GM21825 (cell line): ENCODE measurements around the gene PLAAT5.

Source experiments
- ATAC-seq: cut with Tn5 transposase; IDR thresholded peaks from one replicate; pipeline ENCODE4 v1.9.1; 2021; ENCODE audit warnings: mild to moderate bottlenecking, moderate library complexity; ENCODE audit not compliant: unreplicated experiment

The PLAAT5 gene

GRCh38 chr11:63516109-63516508 lies 25.1 kb upstream of the PLAAT5 start:
- no peak for ATAC-seq

GRCh38 chr11:63512816-63513215 lies 21.8 kb upstream of the PLAAT5 start:
- no peak for ATAC-seq

GRCh38 chr11:63511048-63511748 lies 20.2 kb upstream of the PLAAT5 start:
- ATAC-seq, result no peak

GRCh38 chr11:63510360-63511047 lies 19.5 kb upstream of the PLAAT5 start:
- ATAC-seq, result no peak

DNA sequence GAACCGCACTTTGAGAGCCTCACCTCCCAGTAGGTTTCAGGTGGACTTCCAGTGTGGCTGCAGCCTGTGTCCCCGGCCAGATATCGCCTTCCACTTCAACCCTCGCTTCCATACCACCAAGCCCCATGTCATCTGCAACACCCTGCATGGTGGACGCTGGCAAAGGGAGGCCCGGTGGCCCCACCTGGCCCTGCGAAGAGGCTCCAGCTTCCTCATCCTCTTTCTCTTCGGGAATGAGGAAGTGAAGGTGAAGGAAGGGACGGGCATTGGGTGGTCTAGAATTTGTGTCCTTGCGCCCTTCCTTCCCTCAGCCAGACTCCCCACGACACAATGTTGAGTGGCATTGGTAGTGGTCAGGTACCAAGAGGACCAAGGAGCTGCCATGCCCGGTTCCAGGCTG lies 17.8 kb upstream of the PLAAT5 start:
- no peak for ATAC-seq

GRCh38 chr11:63508009-63508408 lies 17.0 kb upstream of the PLAAT5 start:
- no peak for ATAC-seq

DNA sequence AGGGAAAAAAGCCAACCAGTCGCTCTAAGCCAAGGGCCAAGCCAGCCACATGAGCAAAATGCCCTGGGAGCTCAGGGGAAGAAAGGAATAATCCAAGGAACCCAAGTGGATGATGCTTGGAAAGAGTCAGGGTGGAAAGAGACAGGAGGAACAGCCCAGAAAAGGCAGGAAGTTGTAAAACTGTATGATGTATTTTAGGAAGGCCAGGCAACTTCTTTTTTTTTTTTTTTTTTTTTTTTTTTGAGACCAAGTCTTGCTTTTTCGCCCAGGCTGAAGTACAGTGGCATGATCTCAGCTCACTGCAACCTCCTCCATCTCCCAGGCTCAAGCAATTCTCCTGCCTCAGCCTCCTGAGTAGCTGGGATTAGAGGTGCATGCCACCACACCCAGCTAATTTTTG lies 16.5 kb upstream of the PLAAT5 start:
- ATAC-seq, result no peak

DNA sequence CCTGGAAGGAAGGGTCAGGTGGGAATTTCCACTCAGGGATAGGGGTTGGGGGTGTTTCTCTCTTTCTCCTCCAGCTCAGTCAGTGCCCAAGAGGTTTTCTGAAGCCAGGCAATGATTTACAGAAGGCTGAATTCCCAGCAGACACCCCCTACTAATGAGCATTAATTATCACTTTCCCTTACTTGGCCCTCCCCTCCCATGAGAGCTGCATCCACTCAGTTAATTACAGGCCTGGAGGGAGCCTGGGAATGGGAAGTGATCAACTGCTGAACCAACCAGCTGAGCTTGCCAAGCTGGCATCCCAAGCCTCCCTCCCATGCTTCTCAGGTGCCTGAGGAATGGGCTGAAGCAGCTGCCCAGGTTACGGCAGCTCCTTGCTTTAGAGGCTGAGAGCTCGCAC lies 15.9 kb upstream of the PLAAT5 start:
- ATAC-seq, result no peak

DNA sequence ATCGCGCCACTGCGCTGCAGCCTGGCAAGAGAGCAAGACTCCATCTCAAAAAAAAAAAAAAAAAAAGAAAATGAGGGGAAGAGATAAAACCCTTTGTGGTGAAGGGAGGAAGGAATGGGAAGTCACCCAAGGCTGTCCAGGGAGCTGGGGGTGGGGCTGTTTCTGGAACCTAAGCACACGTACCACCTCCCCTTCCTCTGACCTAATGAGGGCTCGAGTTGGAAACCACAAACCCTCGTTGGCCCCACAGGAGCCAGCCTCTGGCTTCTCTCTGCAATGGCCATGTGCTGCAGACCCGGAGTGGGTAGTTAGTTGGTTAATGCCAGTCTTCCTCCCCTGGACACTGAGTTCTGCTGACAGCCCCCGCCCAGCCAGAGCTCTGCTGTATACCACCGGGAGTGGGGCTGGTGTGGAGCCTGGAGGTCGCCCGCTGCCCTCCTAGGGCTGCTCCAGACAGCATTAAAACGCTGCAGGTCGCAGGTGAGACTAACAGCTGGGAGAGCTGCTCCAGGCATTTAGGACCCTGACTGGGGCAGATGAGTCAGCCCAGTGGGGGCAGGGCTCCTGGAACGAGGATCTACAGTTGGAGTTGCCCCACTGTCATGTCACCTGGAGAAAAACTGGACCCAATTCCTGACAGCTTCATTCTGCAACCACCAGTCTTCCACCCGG lies 15.0 kb upstream of the PLAAT5 start, which contains the start of gene LGALS12:
LGALS12 (plus strand) TSS at position 228 of the 672 bp plus-strand sequence; CDS start at position 603, 375 bp downstream.
- ATAC-seq, result no peak

DNA sequence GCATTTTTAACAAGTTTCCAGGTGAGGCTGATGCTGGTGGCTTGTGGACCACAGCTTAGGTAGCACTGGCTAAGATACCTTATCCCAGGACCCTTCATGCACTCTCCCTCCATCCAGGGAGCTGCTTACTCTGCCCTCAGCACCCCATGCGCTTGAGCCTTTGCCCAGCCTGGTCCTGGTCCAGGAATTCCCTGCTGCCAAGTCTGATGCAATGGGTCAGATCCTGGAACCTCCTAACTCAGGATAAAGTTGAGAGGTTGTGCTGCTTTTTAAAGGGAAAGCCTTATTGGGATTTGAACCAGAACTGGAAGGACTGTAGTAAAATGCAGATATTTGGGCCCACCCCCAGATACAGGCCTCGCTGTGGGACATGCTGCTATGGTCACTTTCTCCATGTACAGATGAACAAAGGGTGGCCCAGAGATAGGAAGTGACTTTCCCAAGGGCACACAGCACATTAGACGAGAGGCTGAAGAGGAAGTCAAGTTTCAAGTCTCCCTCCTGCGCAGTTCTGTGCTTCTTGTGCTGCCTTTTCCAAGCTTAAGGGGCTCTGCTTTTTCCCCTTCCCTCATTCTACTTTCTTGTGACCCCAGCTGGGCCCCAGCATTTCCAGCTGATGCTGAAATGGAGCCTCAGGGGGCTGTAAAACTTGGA lies 14.1 kb upstream of the PLAAT5 start:
- ATAC-seq, result no peak

DNA sequence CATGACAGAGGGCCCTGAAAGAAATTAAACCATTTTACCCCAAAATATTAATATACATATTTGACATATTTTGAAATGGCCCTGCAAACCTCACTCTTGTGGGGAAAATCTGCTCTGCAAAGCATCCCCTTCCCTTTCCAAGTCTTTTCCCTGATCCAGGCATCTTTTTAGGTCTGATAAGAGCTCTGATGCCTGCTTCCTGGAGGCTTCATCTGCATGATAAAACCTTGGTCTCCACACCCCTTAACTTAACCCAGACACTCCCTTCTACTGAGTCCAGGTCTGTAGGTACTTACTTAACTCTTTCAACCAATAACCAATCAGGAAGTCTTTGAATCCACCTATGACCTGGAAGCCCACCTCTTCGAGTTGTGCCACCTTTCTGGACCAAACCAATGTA lies 13.1 kb upstream of the PLAAT5 start:
- no peak for ATAC-seq

DNA sequence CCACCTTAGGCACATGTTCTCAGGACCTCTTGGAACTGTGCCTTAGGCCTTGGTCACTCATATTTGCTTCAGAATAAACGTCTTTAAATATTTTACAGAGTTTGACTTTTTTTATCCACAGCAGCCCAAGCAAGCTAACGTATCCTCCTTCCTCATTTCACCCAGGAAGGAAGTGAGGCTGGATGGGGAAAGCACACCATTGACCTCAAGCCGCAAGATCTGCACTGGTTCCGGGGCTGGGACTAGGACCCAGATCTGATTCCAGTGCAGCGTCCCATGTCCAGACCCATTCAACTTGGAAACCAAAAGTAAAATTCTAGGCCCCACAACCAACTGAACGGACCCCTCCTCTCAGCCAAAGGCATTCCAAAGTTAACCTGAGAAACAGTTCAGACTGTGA lies 12.5 kb upstream of the PLAAT5 start:
- ATAC-seq, result no peak

GRCh38 chr11:63502252-63502820 lies 11.4 kb upstream of the PLAAT5 start:
- ATAC-seq, result no peak

DNA sequence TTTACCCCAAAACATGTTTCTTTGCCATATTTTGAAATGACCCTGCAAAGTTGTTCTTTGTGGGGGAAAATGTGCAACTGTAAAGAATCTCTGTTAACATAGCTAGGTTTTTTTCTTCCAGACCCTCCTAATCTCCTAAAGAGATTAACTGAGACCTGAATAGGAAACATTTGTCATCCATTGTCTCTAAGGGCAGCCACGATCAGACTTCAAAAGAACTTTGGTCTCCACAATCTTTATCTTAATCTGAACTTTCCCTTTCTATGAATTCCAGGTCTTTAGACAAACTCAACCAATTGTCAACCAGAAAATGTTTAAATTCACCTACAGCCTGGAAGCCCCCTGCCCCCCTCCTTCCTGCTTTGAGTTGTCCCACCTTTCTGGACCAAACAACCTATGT lies 10.3 kb upstream of the PLAAT5 start:
- no peak for ATAC-seq

- no peak for ATAC-seq
Measured at GRCh38 chr11:63499874-63500273, 8.9 kb upstream of the PLAAT5 start.

- ATAC-seq, result no peak
Measured at GRCh38 chr11:63494975-63495374, 4.0 kb upstream of the PLAAT5 start.

DNA sequence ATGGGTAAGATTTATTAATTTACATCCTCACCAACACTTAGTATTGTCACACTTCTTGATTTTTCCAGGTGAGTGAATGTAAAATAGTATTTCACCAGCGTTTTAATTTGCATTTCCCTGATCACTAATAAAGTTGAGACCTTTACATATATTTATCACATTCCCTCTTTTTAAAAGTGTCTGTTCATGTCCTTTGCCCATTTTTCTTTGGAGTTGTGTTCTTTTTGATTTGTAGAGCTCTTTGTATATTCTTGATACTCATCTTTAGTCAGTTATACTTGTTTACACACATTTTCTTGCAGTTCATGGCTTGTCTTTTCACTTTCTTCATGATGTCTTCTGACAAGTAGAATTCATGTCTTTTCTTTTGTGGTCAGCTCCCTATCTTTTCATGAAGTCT lies 2.2 kb upstream of the PLAAT5 start:
- ATAC-seq, result no peak

DNA sequence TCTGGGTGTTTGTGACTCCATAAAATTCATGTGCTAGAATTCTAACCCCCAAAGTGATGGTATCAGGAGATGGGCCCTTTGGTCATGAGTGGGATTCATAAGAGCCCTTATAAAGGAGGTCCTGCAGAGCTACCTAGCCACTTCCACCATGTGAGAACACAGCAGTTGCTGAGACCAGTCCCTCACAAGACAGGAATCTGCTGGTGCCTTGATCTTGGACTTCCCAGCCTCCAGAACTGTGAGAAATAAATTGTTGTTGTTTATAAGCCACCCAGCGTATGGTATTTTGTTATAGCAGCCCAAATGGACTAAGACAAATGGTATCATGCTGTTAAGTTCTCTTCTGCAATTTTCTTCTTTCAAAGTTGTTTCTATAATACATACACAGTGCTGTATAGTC lies 1.5 kb upstream of the PLAAT5 start:
- ATAC-seq, result no peak

DNA sequence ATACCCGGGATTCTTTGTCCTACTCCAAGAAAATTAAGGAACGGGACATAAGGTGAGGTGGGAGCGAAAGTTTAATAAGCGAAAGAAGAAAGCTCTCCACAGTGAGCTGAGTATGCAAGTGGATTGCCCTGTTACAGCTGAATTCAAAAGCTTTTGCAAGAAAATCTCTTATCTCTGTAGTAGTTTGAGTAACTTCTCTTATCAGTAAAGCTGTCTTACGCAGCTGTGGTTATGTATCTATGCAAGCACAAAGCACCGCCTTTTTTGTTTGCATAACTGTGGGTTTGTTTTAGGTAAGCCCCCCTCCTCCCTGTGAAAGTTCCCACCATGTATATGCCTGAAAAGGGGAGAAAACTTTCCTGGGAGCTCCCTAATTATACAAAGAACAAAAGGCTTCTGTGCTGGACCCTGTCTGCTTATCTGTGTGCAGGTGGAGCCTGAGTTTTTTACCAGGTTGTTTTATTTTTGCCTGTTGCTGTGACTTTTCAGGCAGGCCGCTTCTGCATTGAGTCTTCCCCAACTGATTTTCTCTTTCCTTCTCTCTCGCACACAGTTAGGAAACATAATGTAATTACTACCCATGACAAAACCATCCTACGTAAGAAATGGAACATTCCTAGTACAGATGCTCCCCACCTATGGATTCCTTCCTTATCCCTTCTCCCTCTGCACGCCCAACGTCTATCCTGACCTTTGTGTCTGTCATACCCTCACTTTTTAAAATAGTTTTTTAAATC lies 837 bp upstream of the PLAAT5 start:
- ATAC-seq, result no peak

DNA sequence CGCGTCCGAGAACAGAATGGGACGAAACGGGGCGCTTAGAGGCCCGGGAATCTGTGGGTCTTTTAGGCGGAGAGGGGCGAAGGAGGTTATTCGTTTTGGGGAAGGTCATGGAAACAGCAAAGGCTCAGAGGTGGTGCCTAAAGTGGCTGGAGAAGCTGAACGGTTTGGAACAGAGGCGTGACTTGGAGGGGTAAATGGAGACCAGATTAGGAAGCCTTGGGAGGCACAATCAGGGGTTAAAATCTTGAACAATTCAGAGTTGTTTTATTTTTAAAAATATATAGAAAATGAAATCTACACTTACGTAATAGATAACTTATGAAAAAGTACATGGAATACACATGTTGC lies 247 bp upstream of the PLAAT5 start:
- ATAC-seq, result no peak

GRCh38 chr11:63489879-63490278 lies 1.1 kb downstream of the PLAAT5 start:
- ATAC-seq, result no peak
